ENCODE measurements around the gene CD79A.

GRCh38 chr19:41837981-41838708 is 38.9 kb upstream of the CD79A start:
- TF ChIP-seq CTCF (IDR thresholded peaks at IDR 0.05) (no peak), POLR2A (IDR thresholded peaks at IDR 0.05) (no peak)

Measured in breast epithelium (tissue), 3 donors.